Adrenal gland (tissue), 12 donors: Measurements from ENCODE around the gene SRSF11. TPM values are rescaled to one million over a fixed set of nuclear protein-coding genes. Genes with fewer than 3 reads are reported as not detected.

Experiments
- DNase-seq, 7 donors: peaks; one replicate each; pipeline ENCODE4 v3.0.0-alpha.2; 2019 to 2020
- H3K27ac ChIP-seq, 5 donors: fragments of 200-600 bp; sonication (generic) in 4 of 5; 1 replicate in 3 of 5; 2 replicates in 2 of 5; pipeline versions ENCODE4 v1.5.1 to v1.8.0; 2016 to 2020; ENCODE audit warnings: mild to moderate bottlenecking in 1 of 5
- H3K27me3 ChIP-seq: fragments of 200-600 bp; 2 replicates; pipeline ENCODE4 v1.8.0; 2021
- H3K36me3 ChIP-seq, 2 donors: fragments of 200-600 bp; replicated peaks in 1 of 2; 1 replicate in 1 of 2; 2 replicates in 1 of 2; pipeline versions ENCODE4 v1.5.1 to v1.8.0; 2018 to 2022
- H3K4me1 ChIP-seq, 2 donors: fragments of 200-600 bp; replicated peaks in 1 of 2; 1 replicate in 1 of 2; 2 replicates in 1 of 2; pipeline versions ENCODE4 v1.5.1 to v1.8.0; 2018 to 2021
- H3K4me3 ChIP-seq, 4 donors: fragments of 200-600 bp; sonication (generic) in 3 of 4; one replicate each; pipeline ENCODE4 v1.5.1; 2016 to 2018
- H3K9me3 ChIP-seq, 3 donors: fragments of 200-600 bp; sonication (generic) in 1 of 3; replicated peaks in 1 of 3; 1 replicate in 2 of 3; 2 replicates in 1 of 3; pipeline versions ENCODE4 v1.5.1 to v1.8.0; 2016 to 2021
- POLR2A ChIP-seq, 2 donors: fragments of 450-650 bp; IDR thresholded peaks; one replicate each; pipeline ENCODE4 v1.6.1; 2017; ENCODE audit warnings: antibody characterized with exemption in 2 of 2, mild to moderate bottlenecking in 2 of 2, moderate library complexity in 1 of 2
- WGBS, 4 donors: extraction: QIAGEN DNeasy Blood & Tissue Kit in 2 of 4; methylation state at CpG; one replicate each; pipeline versions ENCODE4 v1.1.5 to v1.1.7; 2013 to 2017; 5-methylcytosine and 5-hydroxymethylcytosine counted together
- intact Hi-C, 2 donors: fragments of 100-400 bp; cut with DNase I; formaldehyde crosslinking; loops; one replicate each; pipeline versions ENCODE4 v1.14.1 to v1.15.0; 2022 to 2023
- polyA plus RNA-seq, 3 donors: library from polyadenylated mRNA; stranded (reverse); fragments of 200-250 nt in 2 of 3; fragments of 350-450 nt in 1 of 3; fragmentation: Illumina TruSeq in 1 of 3; extraction: RNeasy Lipid Tissue Mini Kit (QIAGEN cat#74804) in 1 of 3; gene quantifications; one replicate each; pipeline ENCODE4 v1.2.3, GENCODE V29; 2013 to 2014
- total RNA-seq, 9 donors: library from RNA; depleted of rRNA in 4 of 9; stranded (reverse); fragments of >200 nt in 4 of 9; fragments of 120-200 nt in 1 of 9; fragmentation: NEBNext Ultra II Directional in 1 of 9; extraction: Animal tissue kit (Norgen Biotek cat#: 25700) in 1 of 9; gene quantifications; one replicate each; pipeline versions ENCODE4 v1.1.0 to v1.2.4, GENCODE V29; 2013 to 2023
- TF ChIP-seq, protein P1 (sequence below), 6 experiments: fragments of 450-650 bp in 4 of 6; fragments of 200-600 bp in 2 of 6; sonication (generic) in 1 of 6; IDR thresholded peaks; 1 replicate in 5 of 6; 2 replicates in 1 of 6; pipeline versions ENCODE4 v1.5.1 to v1.8.0; 2016 to 2021; ENCODE audit warnings: antibody characterized with exemption in 6 of 6, mild to moderate bottlenecking in 2 of 6, moderate library complexity in 1 of 6
- donor health status: healthy with polysubstance abuse.
- donor health status: Bipolar disorder and iron deficiency.
- donor health status: DM: yes; HTN: yes; CAD: no.
- donor health status: DM: no; HTN: no; CAD: no.
- donor health status: DM: no; HTN: no; CAD: no.
- donor health status: DM: yes; HTN: yes; CAD: no.

Gene SRSF11
- total and polyA plus RNA-seq, 12 donors, result 43.3 to 276 (median 123) TPM

GRCh38 chr1:70200065-70200464 is 21.1 kb upstream of the SRSF11 start:
- WGBS, 4 donors, result 96 to 99% (median 97%) methylated on average over 4 of the region's 4 CpGs
- no peak overlapping the region for H3K4me3 ChIP-seq
- intact Hi-C loops, result no loop called here

GRCh38 chr1:70202173-70202758 is 18.9 kb upstream of the SRSF11 start:
- intact Hi-C loops, result no loop called here
- Histone ChIP-seq H3K36me3 (no peaks in the 10 kb centered on the region), H3K27me3 (no peaks in the 10 kb centered on the region), H3K4me1 (peaks cover 12 to 20% of the 10 kb centered on the region in 2 donors), H3K9me3 (no peaks in the 10 kb centered on the region), H3K27ac (no peak overlapping the region), H3K4me3 (no peak overlapping the region)
- TF ChIP-seq, protein P1, sequence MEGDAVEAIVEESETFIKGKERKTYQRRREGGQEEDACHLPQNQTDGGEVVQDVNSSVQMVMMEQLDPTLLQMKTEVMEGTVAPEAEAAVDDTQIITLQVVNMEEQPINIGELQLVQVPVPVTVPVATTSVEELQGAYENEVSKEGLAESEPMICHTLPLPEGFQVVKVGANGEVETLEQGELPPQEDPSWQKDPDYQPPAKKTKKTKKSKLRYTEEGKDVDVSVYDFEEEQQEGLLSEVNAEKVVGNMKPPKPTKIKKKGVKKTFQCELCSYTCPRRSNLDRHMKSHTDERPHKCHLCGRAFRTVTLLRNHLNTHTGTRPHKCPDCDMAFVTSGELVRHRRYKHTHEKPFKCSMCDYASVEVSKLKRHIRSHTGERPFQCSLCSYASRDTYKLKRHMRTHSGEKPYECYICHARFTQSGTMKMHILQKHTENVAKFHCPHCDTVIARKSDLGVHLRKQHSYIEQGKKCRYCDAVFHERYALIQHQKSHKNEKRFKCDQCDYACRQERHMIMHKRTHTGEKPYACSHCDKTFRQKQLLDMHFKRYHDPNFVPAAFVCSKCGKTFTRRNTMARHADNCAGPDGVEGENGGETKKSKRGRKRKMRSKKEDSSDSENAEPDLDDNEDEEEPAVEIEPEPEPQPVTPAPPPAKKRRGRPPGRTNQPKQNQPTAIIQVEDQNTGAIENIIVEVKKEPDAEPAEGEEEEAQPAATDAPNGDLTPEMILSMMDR (IDR thresholded peaks at IDR 0.05), result no peak
- TF ChIP-seq POLR2A (IDR thresholded peaks at IDR 0.05), result no peak
- DNase-seq, result no peak
- 57 to 63% (median 58%) methylated on average over 2 of the region's 2 CpGs for WGBS, 4 donors

More at GRCh38 chr1:70200065-70200464, 21.1 kb upstream of the SRSF11 start:
- no peaks in the 10 kb centered on the region for H3K36me3 ChIP-seq
- TF ChIP-seq, protein P1 (IDR thresholded peaks at IDR 0.05), result no peak
- TF ChIP-seq POLR2A (IDR thresholded peaks at IDR 0.05), result no peak
- no peaks in the 10 kb centered on the region for H3K27me3 ChIP-seq
- no peaks in the 10 kb centered on the region for H3K9me3 ChIP-seq
- peaks cover 7% of the 10 kb centered on the region in 2 donors for H3K4me1 ChIP-seq
- DNase-seq, result no peak
- H3K27ac ChIP-seq, result no peak overlapping the region

DNA sequence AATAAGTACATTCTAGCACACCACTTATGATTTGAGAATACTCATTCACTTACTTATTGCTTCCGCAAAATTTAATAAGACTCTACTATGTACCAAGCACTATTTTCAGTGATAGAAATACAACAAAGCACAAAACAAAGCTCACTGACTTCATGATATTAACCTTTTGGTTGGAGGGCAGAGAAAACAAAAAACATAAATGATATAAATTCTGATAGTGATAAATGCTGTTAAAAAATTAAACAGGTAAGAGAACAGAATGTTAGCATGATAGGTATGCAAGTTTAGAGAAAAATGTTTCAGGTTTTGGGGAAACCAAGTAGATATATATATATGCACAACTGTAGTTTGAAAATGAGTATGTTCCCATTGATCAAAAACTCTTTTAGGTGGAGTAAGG is 17.0 kb upstream of the SRSF11 start:
- TF ChIP-seq, protein P1 (IDR thresholded peaks at IDR 0.05), result no peak
- TF ChIP-seq POLR2A (IDR thresholded peaks at IDR 0.05), result no peak
- Histone ChIP-seq H3K4me3 (peak overlapping the region in 1 of 4 donors; percentile 64), H3K4me1 (peaks cover 22 to 38% of the 10 kb centered on the region in 2 donors), H3K9me3 (no peaks in the 10 kb centered on the region), H3K36me3 (no peaks in the 10 kb centered on the region), H3K27me3 (no peaks in the 10 kb centered on the region), H3K27ac (no peak overlapping the region)
- intact Hi-C loops, result no loop called here
- DNase-seq, result no peak
- 91 to 97% (median 93%) methylated on average over 1 of the region's 1 CpG for WGBS, 4 donors

- H3K27ac ChIP-seq, result peak overlapping the region in 1 of 5 donors; percentile 92
- H3K9me3 ChIP-seq, result no peaks in the 10 kb centered on the region
- intact Hi-C loops, result no loop called here
These were observed 16.6 kb upstream of the SRSF11 start for GRCh38 chr1:70204600-70204999.

More at GRCh38 chr1:70204600-70204999, 16.6 kb upstream of the SRSF11 start:
- WGBS, 4 donors, result 0 to 1% (median 1%) methylated on average over 4 of the region's 4 CpGs
- Histone ChIP-seq H3K27me3 (no peaks in the 10 kb centered on the region), H3K36me3 (no peaks in the 10 kb centered on the region), H3K4me1 (peaks cover 26 to 43% of the 10 kb centered on the region in 2 donors), H3K4me3 (peak overlapping the region in 2 of 4 donors; percentile 64 to 82)
- DNase-seq, result no peak
- TF ChIP-seq POLR2A (IDR thresholded peaks at IDR 0.05), result no peak
- TF ChIP-seq, protein P1 (IDR thresholded peaks at IDR 0.05), result no peak
